Activated T-cell treated with anti-CD3 and anti-CD28 coated beads, Interleukin-2, amount 50 U/mL, for 72 hours (primary cell): ENCODE data around the gene ATP1B2. TPM values are rescaled to one million over a fixed set of nuclear protein-coding genes. Genes with fewer than 3 reads are reported as not detected.

Source experiments
- ATAC-seq, 2 donors: fragments of 150-1000 bp; cut with Tn5 transposase; replicated peaks in 1 of 2; 2 replicates each; pipeline ENCODE4 v1.10.0; 2021; ENCODE audit warnings: moderate library complexity in 2 of 2, mild to moderate bottlenecking in 1 of 2
- DNase-seq, 2 donors: peaks; one replicate each; pipeline ENCODE4 v3.0.0; 2021 to 2022; ENCODE audit warnings: mixed read lengths in 1 of 2
- H3K27ac Mint-ChIP-seq: one replicate; pipeline ENCODE4 v1.8.0; 2022; ENCODE audit warnings: mild to moderate bottlenecking, moderate library complexity, mixed read lengths
- H3K27me3 Mint-ChIP-seq: one replicate; pipeline ENCODE4 v1.8.0; 2022; ENCODE audit warnings: low read depth, mixed read lengths
- H3K36me3 Mint-ChIP-seq, 2 donors: one replicate each; pipeline ENCODE4 v1.8.0; 2022; ENCODE audit warnings: mixed read lengths in 2 of 2, mild to moderate bottlenecking in 1 of 2; ENCODE audit not compliant: insufficient read depth in 2 of 2
- H3K4me1 Mint-ChIP-seq: one replicate; pipeline ENCODE4 v1.8.0; 2022; ENCODE audit warnings: low read depth, mixed read lengths
- H3K4me3 Mint-ChIP-seq, 2 donors: one replicate each; pipeline ENCODE4 v1.8.0; 2022; ENCODE audit warnings: mild to moderate bottlenecking in 2 of 2, mixed read lengths in 2 of 2, moderate library complexity in 2 of 2
- H3K9me3 Mint-ChIP-seq, 2 donors: one replicate each; pipeline ENCODE4 v1.8.0; 2022; ENCODE audit warnings: mixed read lengths in 2 of 2
- total RNA-seq, 2 donors: library from RNA; stranded (reverse); gene quantifications; one replicate each; pipeline ENCODE4 v1.2.3, GENCODE V29; 2022

ATP1B2 gene
- total RNA-seq, 2 donors from 2014 or later, result 0.30 TPM; not detected in 1

GRCh38 chr17:7646457-7646856, 4.3 kb upstream of the ATP1B2 start:
- Mint-ChIP-seq H3K36me3 (no peaks in the 10 kb centered on the region), H3K4me1 (peaks cover 26% of the 10 kb centered on the region), H3K27me3 (peaks cover 26% of the 10 kb centered on the region), H3K9me3 (no peaks in the 10 kb centered on the region), H3K27ac (no peak overlapping the region), H3K4me3 (no peak overlapping the region)
- ATAC-seq, result no peak
- DNase-seq, result no peak

GRCh38 chr17:7647018-7647417, 3.7 kb upstream of the ATP1B2 start:
- Mint-ChIP-seq H3K27me3 (peaks cover 31% of the 10 kb centered on the region), H3K4me3 (no peak overlapping the region), H3K27ac (no peak overlapping the region), H3K4me1 (peaks cover 22% of the 10 kb centered on the region), H3K9me3 (no peaks in the 10 kb centered on the region), H3K36me3 (no peaks in the 10 kb centered on the region)
- DNase-seq, result no peak
- no peak for ATAC-seq

GRCh38 chr17:7651097-7651664, 455 bp downstream of the ATP1B2 start:
- peaks cover 17% of the 10 kb centered on the region for H3K4me1 Mint-ChIP-seq
- no peak for DNase-seq
- H3K9me3 Mint-ChIP-seq, result no peaks in the 10 kb centered on the region
- H3K4me3 Mint-ChIP-seq, result peak overlapping the region; percentile 85 to 96
- H3K27me3 Mint-ChIP-seq, result peaks cover 45% of the 10 kb centered on the region
- peak; percentile 4 to 8 for ATAC-seq
- H3K27ac Mint-ChIP-seq, result no peak overlapping the region
- H3K36me3 Mint-ChIP-seq, result no peaks in the 10 kb centered on the region

DNA sequence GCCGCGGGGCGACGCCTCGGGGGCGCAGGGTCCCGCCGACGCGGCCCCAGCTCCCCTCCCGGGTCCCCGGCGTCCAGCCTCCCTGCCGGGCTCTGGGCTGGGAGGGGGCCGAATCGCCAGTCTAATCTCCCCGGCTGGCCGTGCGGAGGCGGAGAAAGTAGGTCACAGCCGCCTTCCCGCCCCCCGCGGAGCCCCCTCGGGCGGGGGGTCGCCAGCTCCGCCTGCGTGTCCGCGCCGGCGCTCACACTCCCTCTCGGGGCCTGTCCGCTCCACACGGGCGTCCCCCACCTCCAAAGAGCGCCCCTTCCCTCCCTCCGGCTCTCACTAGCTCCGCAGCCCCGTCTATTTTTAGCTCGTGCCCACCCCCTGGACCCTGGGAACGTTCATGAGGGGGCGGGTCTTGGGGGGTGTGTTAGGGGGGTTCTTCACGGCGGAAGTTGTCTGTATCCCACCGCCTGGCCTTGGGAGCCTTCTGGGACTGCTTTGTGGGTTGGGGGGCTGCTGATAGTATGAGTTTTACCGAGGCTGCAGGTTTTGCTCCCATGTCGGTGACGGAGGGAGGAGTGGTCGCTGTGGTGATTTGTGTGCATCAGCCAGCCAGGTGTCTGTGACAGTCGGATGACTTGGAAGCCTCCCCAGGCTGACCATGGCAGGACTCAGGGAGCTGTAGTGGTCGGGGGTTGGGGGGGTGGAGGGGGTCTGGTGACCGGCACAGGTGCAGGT, 1.1 kb downstream of the ATP1B2 start:
- DNase-seq (no peak), ATAC-seq (no peak)
- H3K36me3 Mint-ChIP-seq, result no peaks in the 10 kb centered on the region
- peak overlapping the region; percentile 33 to 85 for H3K4me3 Mint-ChIP-seq
- H3K9me3 Mint-ChIP-seq, result no peaks in the 10 kb centered on the region
- H3K4me1 Mint-ChIP-seq, result peaks cover 17% of the 10 kb centered on the region
- H3K27ac Mint-ChIP-seq, result no peak overlapping the region
- peaks cover 42% of the 10 kb centered on the region for H3K27me3 Mint-ChIP-seq

GRCh38 chr17:7652388-7653356, 1.9 kb downstream of the ATP1B2 start:
- Mint-ChIP-seq H3K4me1 (peaks cover 17% of the 10 kb centered on the region), H3K36me3 (no peaks in the 10 kb centered on the region), H3K4me3 (no peak overlapping the region), H3K27me3 (peaks cover 42% of the 10 kb centered on the region), H3K27ac (no peak overlapping the region), H3K9me3 (no peaks in the 10 kb centered on the region)
- no peak for DNase-seq
- ATAC-seq, result no peak

- peaks cover 37% of the 10 kb centered on the region for H3K27me3 Mint-ChIP-seq
- H3K36me3 Mint-ChIP-seq, result no peaks in the 10 kb centered on the region
- H3K4me1 Mint-ChIP-seq, result peaks cover 14% of the 10 kb centered on the region
- no peaks in the 10 kb centered on the region for H3K9me3 Mint-ChIP-seq
- no peak for ATAC-seq
- no peak for DNase-seq
- H3K4me3 Mint-ChIP-seq, result no peak overlapping the region
- H3K27ac Mint-ChIP-seq, result no peak overlapping the region
Observed at GRCh38 chr17:7654832-7655540, 4.3 kb downstream of the ATP1B2 start.

- Mint-ChIP-seq H3K9me3 (no peaks in the 10 kb centered on the region), H3K4me3 (no peak overlapping the region), H3K27ac (no peak overlapping the region), H3K27me3 (peaks cover 32% of the 10 kb centered on the region), H3K4me1 (peaks cover 8% of the 10 kb centered on the region), H3K36me3 (no peaks in the 10 kb centered on the region)
- DNase-seq (no peak), ATAC-seq (no peak)
Observed at GRCh38 chr17:7655541-7655840, 4.8 kb downstream of the ATP1B2 start.

GRCh38 chr17:7656958-7657609, 6.4 kb downstream of the ATP1B2 start:
- Mint-ChIP-seq H3K4me3 (no peak overlapping the region), H3K9me3 (no peaks in the 10 kb centered on the region), H3K36me3 (no peaks in the 10 kb centered on the region), H3K27ac (no peak overlapping the region), H3K27me3 (peaks cover 17% of the 10 kb centered on the region), H3K4me1 (no peaks in the 10 kb centered on the region)
- no peak for DNase-seq
- ATAC-seq, result no peak

- no peak for DNase-seq
- no peak overlapping the region for H3K27ac Mint-ChIP-seq
- H3K4me3 Mint-ChIP-seq, result no peak overlapping the region
- no peaks in the 10 kb centered on the region for H3K4me1 Mint-ChIP-seq
- H3K9me3 Mint-ChIP-seq, result no peaks in the 10 kb centered on the region
- peaks cover 3 to 12% of the 10 kb centered on the region in 2 donors for H3K36me3 Mint-ChIP-seq
- no peak for ATAC-seq
- H3K27me3 Mint-ChIP-seq, result no peaks in the 10 kb centered on the region
Observed at GRCh38 chr17:7667656-7668406, 17.1 kb downstream of the ATP1B2 start.

DNA sequence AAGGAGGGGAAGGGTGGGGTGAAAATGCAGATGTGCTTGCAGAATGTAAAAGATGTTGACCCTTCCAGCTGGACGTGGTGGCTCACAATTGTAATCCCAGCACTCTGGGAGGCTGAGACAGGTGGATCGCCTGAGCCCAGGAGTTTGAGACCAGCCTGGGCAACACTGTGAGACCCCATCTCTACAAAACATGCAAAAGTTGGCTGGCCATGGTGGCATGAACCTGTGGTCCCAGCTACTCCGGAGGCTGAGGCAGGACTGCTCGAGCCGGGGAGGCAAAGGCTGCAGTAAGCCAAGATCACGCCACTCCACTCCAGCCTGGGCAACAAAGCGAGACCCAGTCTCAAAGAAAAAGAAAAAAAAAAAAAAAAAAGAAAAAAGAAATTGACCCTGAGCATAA, 17.8 kb downstream of the ATP1B2 start:
- DNase-seq (no peak), ATAC-seq (no peak)
- Mint-ChIP-seq H3K36me3 (peaks cover 7 to 17% of the 10 kb centered on the region in 2 donors), H3K27me3 (no peaks in the 10 kb centered on the region), H3K4me1 (no peaks in the 10 kb centered on the region), H3K4me3 (no peak overlapping the region), H3K27ac (no peak overlapping the region), H3K9me3 (peaks cover 0 to 3% of the 10 kb centered on the region in 2 donors)

- Mint-ChIP-seq H3K27me3 (no peaks in the 10 kb centered on the region), H3K4me3 (no peak overlapping the region), H3K27ac (no peak overlapping the region), H3K4me1 (no peaks in the 10 kb centered on the region), H3K36me3 (peaks cover 14 to 35% of the 10 kb centered on the region in 2 donors), H3K9me3 (peaks cover 0 to 8% of the 10 kb centered on the region in 2 donors)
- no peak for ATAC-seq
- peak in 1 of 2 donors; percentile 41 for DNase-seq
Observed at GRCh38 chr17:7673239-7673638, 22.5 kb downstream of the ATP1B2 start.

DNA sequence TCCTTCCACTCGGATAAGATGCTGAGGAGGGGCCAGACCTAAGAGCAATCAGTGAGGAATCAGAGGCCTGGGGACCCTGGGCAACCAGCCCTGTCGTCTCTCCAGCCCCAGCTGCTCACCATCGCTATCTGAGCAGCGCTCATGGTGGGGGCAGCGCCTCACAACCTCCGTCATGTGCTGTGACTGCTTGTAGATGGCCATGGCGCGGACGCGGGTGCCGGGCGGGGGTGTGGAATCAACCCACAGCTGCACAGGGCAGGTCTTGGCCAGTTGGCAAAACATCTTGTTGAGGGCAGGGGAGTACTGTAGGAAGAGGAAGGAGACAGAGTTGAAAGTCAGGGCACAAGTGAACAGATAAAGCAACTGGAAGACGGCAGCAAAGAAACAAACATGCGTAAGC, 24.2 kb downstream of the ATP1B2 start:
- no peaks in the 10 kb centered on the region for H3K27me3 Mint-ChIP-seq
- ATAC-seq (no peak), DNase-seq (no peak)
- H3K36me3 Mint-ChIP-seq, result peaks cover 14 to 35% of the 10 kb centered on the region in 2 donors
- no peak overlapping the region for H3K27ac Mint-ChIP-seq
- peaks cover 0 to 8% of the 10 kb centered on the region in 2 donors for H3K9me3 Mint-ChIP-seq
- no peak overlapping the region for H3K4me3 Mint-ChIP-seq
- no peaks in the 10 kb centered on the region for H3K4me1 Mint-ChIP-seq
